CD4-positive, alpha-beta memory T cell (primary cell): ENCODE data around the gene RESF1. TPM values are rescaled to one million over a fixed set of nuclear protein-coding genes. Genes with fewer than 3 reads are reported as not detected.

Experiments used
- CTCF ChIA-PET: fragments of 350-600 bp; sonication (Branson Sonifier 250); formaldehyde crosslinking; loops from one replicate; lab custom pipeline; 2021; ENCODE audit warnings: inconsistent platforms; ENCODE audit not compliant: partially characterized antibody; lab: Charles Lee
- POLR2A ChIA-PET: fragments of 350-600 bp; sonication (Branson Sonifier 250); formaldehyde crosslinking; loops from one replicate; lab custom pipeline; 2021; ENCODE audit not compliant: partially characterized antibody; lab: Charles Lee
- DNase-seq, 5 donors: peaks; one replicate each; pipeline versions ENCODE4 v3.0.0 to v3.0.0-alpha.2; 2020 to 2022; ENCODE audit warnings: mixed read lengths in 1 of 5
- H3K27ac ChIP-seq: one replicate; pipeline ENCODE4 v1.7.0; 2013; ENCODE audit warnings: low read depth, low read length
- H3K27me3 ChIP-seq: 2 replicates; pipeline ENCODE4 v1.7.0; 2013; ENCODE audit warnings: mild to moderate bottlenecking, low read length, moderate library complexity; ENCODE audit not compliant: insufficient read depth
- H3K36me3 ChIP-seq: 2 replicates; pipeline ENCODE4 v1.7.0; 2013; ENCODE audit warnings: mild to moderate bottlenecking, low read length, moderate library complexity; ENCODE audit not compliant: insufficient read depth
- H3K4me1 ChIP-seq: 2 replicates; pipeline ENCODE4 v1.7.0; 2013; ENCODE audit warnings: mild to moderate bottlenecking, low read length, moderate library complexity; ENCODE audit not compliant: insufficient read depth
- H3K4me3 ChIP-seq, 2 donors: one replicate each; pipeline ENCODE4 v1.7.0; 2013; ENCODE audit warnings: low read length in 2 of 2, mild to moderate bottlenecking in 1 of 2
- H3K9me3 ChIP-seq, 2 donors: one replicate each; pipeline ENCODE4 v1.7.0; 2013; ENCODE audit warnings: low read length in 2 of 2, control low read depth in 1 of 2; ENCODE audit not compliant: control insufficient read depth in 1 of 2
- H3K27ac Mint-ChIP-seq, 7 donors: one replicate each; pipeline ENCODE4 v1.8.0; 2020 to 2021; ENCODE audit warnings: mixed read lengths in 7 of 7, mild to moderate bottlenecking in 6 of 7, inconsistent platforms in 3 of 7, moderate library complexity in 3 of 7
- H3K27me3 Mint-ChIP-seq, 2 donors: one replicate each; pipeline ENCODE4 v1.8.0; 2020 to 2021; ENCODE audit warnings: mixed read lengths in 2 of 2
- H3K36me3 Mint-ChIP-seq, 2 donors: one replicate each; pipeline ENCODE4 v1.8.0; 2020 to 2021; ENCODE audit warnings: mixed read lengths in 2 of 2, inconsistent platforms in 1 of 2, mild to moderate bottlenecking in 1 of 2
- H3K4me1 Mint-ChIP-seq, 4 donors: one replicate each; pipeline ENCODE4 v1.8.0; 2020 to 2021; ENCODE audit warnings: mixed read lengths in 4 of 4, mild to moderate bottlenecking in 1 of 4
- H3K4me3 Mint-ChIP-seq, 8 donors: one replicate each; pipeline ENCODE4 v1.8.0; 2020 to 2021; ENCODE audit warnings: mixed read lengths in 8 of 8, mild to moderate bottlenecking in 7 of 8, moderate library complexity in 6 of 8, inconsistent platforms in 3 of 8
- H3K9me3 Mint-ChIP-seq, 8 donors: one replicate each; pipeline ENCODE4 v1.8.0; 2020 to 2021; ENCODE audit warnings: mixed read lengths in 8 of 8, mild to moderate bottlenecking in 5 of 8, inconsistent platforms in 3 of 8, moderate library complexity in 1 of 8
- intact Hi-C: fragments of 100-400 bp; cut with micrococcal nuclease; formaldehyde crosslinking; loops from one replicate; pipeline ENCODE4 v1.15.1; 2023
- polyA plus RNA-seq, 2 donors: library from polyadenylated mRNA; unstranded; fragments of 300-500 nt; fragmentation: Illumina TruSeq; gene quantifications; one replicate each; pipeline ENCODE4 v1.2.3, GENCODE V29; 2021
- total RNA-seq, 2 experiments: library from RNA; stranded (reverse); gene quantifications; one replicate each; pipeline ENCODE4 v1.2.3, GENCODE V29; 2021

Gene RESF1
- total and polyA plus RNA-seq, 4 experiments from 2014 or later, result 56.5 to 545 (median 439) TPM

- DNase-seq, result no peak
- Histone ChIP-seq H3K4me1 (peaks cover 61% of the 10 kb centered on the region), H3K27ac (peak overlapping the region; percentile 72), H3K4me3 (peak overlapping the region; percentile 42 to 95), H3K36me3 (peaks cover 22% of the 10 kb centered on the region), H3K9me3 (no peaks in the 10 kb centered on the region), H3K27me3 (no peaks in the 10 kb centered on the region)
- Mint-ChIP-seq H3K9me3 (peaks cover 0 to 6% (median 2%) of the 10 kb centered on the region in 8 donors), H3K4me3 (peak overlapping the region; percentile 87 to 98 (median 93)), H3K36me3 (peaks cover 35 to 48% of the 10 kb centered on the region in 2 donors), H3K27ac (peak overlapping the region; percentile 88 to 98 (median 95)), H3K27me3 (no peaks in the 10 kb centered on the region), H3K4me1 (peaks cover 40 to 81% (median 53%) of the 10 kb centered on the region in 4 donors)
- POLR2A ChIA-PET, result interaction anchor here (0.6 to 16.0 kb wide), 36 partner anchors 8 to 797 kb away, joined by 3 to 335 read pairs (median 10); partner anchors contain the start of genes AMN1, ETFBKMT and YARS2
- intact Hi-C loops, result loop anchor here (1.0 to 5.0 kb wide), 8 partner anchors 30 to 354 kb away; partner anchors contain the start of genes AMN1, BICD1 and ETFBKMT
- CTCF ChIA-PET, result interaction anchor here (0.9 to 4.2 kb wide), 8 partner anchors 8 to 305 kb away, joined by 3 to 25 read pairs (median 6); partner anchors contain the start of gene ETFBKMT
Observed at GRCh38 chr12:31958569-31959160, 550 bp upstream of the RESF1 start.

GRCh38 chr12:31959701-31960391 lies 631 bp downstream of the RESF1 start:
- H3K9me3 Mint-ChIP-seq, result peaks cover 0 to 6% (median 2%) of the 10 kb centered on the region in 8 donors
- intact Hi-C loops, result loop anchor here (1.0 to 10.0 kb wide), 12 partner anchors 31 to 635 kb away; partner anchors contain the start of genes AMN1, BICD1, ETFBKMT and SINHCAF
- Histone ChIP-seq H3K27me3 (no peaks in the 10 kb centered on the region), H3K9me3 (no peaks in the 10 kb centered on the region), H3K36me3 (peaks cover 30% of the 10 kb centered on the region), H3K27ac (peak overlapping the region; percentile 72), H3K4me1 (peaks cover 63% of the 10 kb centered on the region), H3K4me3 (peak overlapping the region; percentile 95 to 100)
- peak overlapping the region; percentile 94 to 97 (median 96) for H3K27ac Mint-ChIP-seq
- peak in 4 of 5 donors; percentile 55 to 78 (median 76) for DNase-seq
- peaks cover 47 to 60% of the 10 kb centered on the region in 2 donors for H3K36me3 Mint-ChIP-seq
- peak overlapping the region; percentile 93 to 98 (median 96) for H3K4me3 Mint-ChIP-seq
- ChIA-PET CTCF (interaction anchor here (0.6 to 4.2 kb wide), 21 partner anchors 9 to 352 kb away, joined by 3 to 25 read pairs (median 4); partner anchors contain the start of genes AMN1 and ETFBKMT), POLR2A (interaction anchor here (0.6 to 16.0 kb wide), 60 partner anchors 9 to 795 kb away, joined by 3 to 335 read pairs (median 6); partner anchors contain the start of genes AMN1, ETFBKMT and YARS2)
- peaks cover 49 to 86% (median 61%) of the 10 kb centered on the region in 4 donors for H3K4me1 Mint-ChIP-seq
- no peaks in the 10 kb centered on the region for H3K27me3 Mint-ChIP-seq

- H3K4me1 ChIP-seq, result peaks cover 63% of the 10 kb centered on the region
- no peaks in the 10 kb centered on the region for H3K27me3 Mint-ChIP-seq
- ChIA-PET POLR2A (interaction anchor here (0.5 to 16.0 kb wide), 26 partner anchors 9 to 308 kb away, joined by 3 to 335 read pairs (median 6); partner anchors contain the start of genes AMN1 and ETFBKMT), CTCF (interaction anchor here (0.9 to 4.2 kb wide), 13 partner anchors 8 to 351 kb away, joined by 3 to 25 read pairs (median 5); partner anchors contain the start of gene ETFBKMT)
- peak overlapping the region; percentile 94 to 97 (median 96) for H3K27ac Mint-ChIP-seq
- H3K27ac ChIP-seq, result peak overlapping the region; percentile 72
- no peak for DNase-seq
- H3K9me3 ChIP-seq, result no peaks in the 10 kb centered on the region
- peaks cover 58 to 71% of the 10 kb centered on the region in 2 donors for H3K36me3 Mint-ChIP-seq
- peak overlapping the region; percentile 95 to 100 for H3K4me3 ChIP-seq
- H3K9me3 Mint-ChIP-seq, result peaks cover 0 to 8% (median 2%) of the 10 kb centered on the region in 8 donors
- no peaks in the 10 kb centered on the region for H3K27me3 ChIP-seq
- peak overlapping the region; percentile 93 to 98 (median 96) for H3K4me3 Mint-ChIP-seq
- peaks cover 40% of the 10 kb centered on the region for H3K36me3 ChIP-seq
- intact Hi-C loops, result loop anchor here (1.0 to 10.0 kb wide), 5 partner anchors 8 to 636 kb away; partner anchors contain the start of gene SINHCAF
- H3K4me1 Mint-ChIP-seq, result peaks cover 50 to 88% (median 62%) of the 10 kb centered on the region in 4 donors
Observed at GRCh38 chr12:31961137-31961536, 1.9 kb downstream of the RESF1 start.

- peaks cover 55 to 90% (median 66%) of the 10 kb centered on the region in 4 donors for H3K4me1 Mint-ChIP-seq
- H3K4me3 Mint-ChIP-seq, result peak overlapping the region; percentile 93 to 98 (median 96)
- no peaks in the 10 kb centered on the region for H3K9me3 ChIP-seq
- peak overlapping the region; percentile 92 to 97 (median 96) for H3K27ac Mint-ChIP-seq
- peaks cover 65 to 80% of the 10 kb centered on the region in 2 donors for H3K36me3 Mint-ChIP-seq
- ChIA-PET CTCF (interaction anchor here (0.9 to 4.2 kb wide), 9 partner anchors 12 to 309 kb away, joined by 3 to 25 read pairs (median 5); no protein-coding TSS in a partner anchor), POLR2A (interaction anchor here (0.7 to 16.0 kb wide), 15 partner anchors 8 to 309 kb away, joined by 3 to 335 read pairs (median 8); partner anchors contain the start of genes AMN1 and ETFBKMT)
- peak overlapping the region; percentile 72 for H3K27ac ChIP-seq
- H3K36me3 ChIP-seq, result peaks cover 41% of the 10 kb centered on the region
- H3K4me1 ChIP-seq, result peaks cover 69% of the 10 kb centered on the region
- H3K4me3 ChIP-seq, result peak overlapping the region; percentile 64 to 95
- intact Hi-C loops, result loop anchor here (5.0 to 10.0 kb wide), 3 partner anchors 40 to 637 kb away; partner anchors contain the start of gene SINHCAF
- H3K27me3 Mint-ChIP-seq, result no peaks in the 10 kb centered on the region
- peaks cover 0 to 6% (median 0%) of the 10 kb centered on the region in 8 donors for H3K9me3 Mint-ChIP-seq
- no peak for DNase-seq
- H3K27me3 ChIP-seq, result no peaks in the 10 kb centered on the region
Observed at GRCh38 chr12:31962076-31962475, 2.9 kb downstream of the RESF1 start.

GRCh38 chr12:31964280-31964679 lies 5.1 kb downstream of the RESF1 start:
- intact Hi-C loops, result loop anchor here (5.0 to 10.0 kb wide), 3 partner anchors 38 to 639 kb away; partner anchors contain the start of gene SINHCAF
- CTCF ChIA-PET, result interaction anchor here (0.7 to 1.4 kb wide), 4 partner anchors 69 to 174 kb away, joined by 3 to 4 read pairs (median 4); no protein-coding TSS in a partner anchor
- Histone ChIP-seq H3K4me3 (peak overlapping the region; percentile 25 to 95), H3K36me3 (peaks cover 41% of the 10 kb centered on the region), H3K27ac (peak overlapping the region; percentile 35), H3K4me1 (peaks cover 75% of the 10 kb centered on the region), H3K9me3 (no peaks in the 10 kb centered on the region), H3K27me3 (no peaks in the 10 kb centered on the region)
- POLR2A ChIA-PET, result interaction anchor here (1.0 to 16.0 kb wide), 13 partner anchors 10 to 311 kb away, joined by 3 to 335 read pairs (median 4); partner anchors contain the start of genes AMN1 and ETFBKMT
- Mint-ChIP-seq H3K27ac (peak overlapping the region; percentile 80 to 95 (median 93)), H3K9me3 (peaks cover 0 to 4% (median 0%) of the 10 kb centered on the region in 8 donors), H3K36me3 (peaks cover 79 to 91% of the 10 kb centered on the region in 2 donors), H3K27me3 (no peaks in the 10 kb centered on the region), H3K4me1 (peaks cover 54 to 92% (median 64%) of the 10 kb centered on the region in 4 donors), H3K4me3 (peak overlapping the region; percentile 93 to 98 (median 96))
- no peak for DNase-seq

GRCh38 chr12:31965090-31965489 lies 5.9 kb downstream of the RESF1 start:
- H3K9me3 Mint-ChIP-seq, result peaks cover 0 to 8% (median 0%) of the 10 kb centered on the region in 8 donors
- peaks cover 85 to 93% of the 10 kb centered on the region in 2 donors for H3K36me3 Mint-ChIP-seq
- peak overlapping the region; percentile 85 to 95 (median 94) for H3K27ac Mint-ChIP-seq
- H3K4me1 Mint-ChIP-seq, result peaks cover 57 to 96% (median 68%) of the 10 kb centered on the region in 4 donors
- Histone ChIP-seq H3K4me1 (peaks cover 83% of the 10 kb centered on the region), H3K9me3 (no peaks in the 10 kb centered on the region), H3K4me3 (peak overlapping the region; percentile 25 to 95), H3K27ac (peak overlapping the region; percentile 35), H3K27me3 (no peaks in the 10 kb centered on the region), H3K36me3 (peaks cover 48% of the 10 kb centered on the region)
- no peaks in the 10 kb centered on the region for H3K27me3 Mint-ChIP-seq
- intact Hi-C loops, result loop anchor here (5.0 to 10.0 kb wide), 2 partner anchors 97 to 640 kb away; partner anchors contain the start of gene SINHCAF
- ChIA-PET POLR2A (interaction anchor here (1.0 to 16.0 kb wide), 15 partner anchors 9 to 306 kb away, joined by 3 to 335 read pairs (median 4); partner anchors contain the start of genes AMN1 and ETFBKMT), CTCF (interaction anchor here (0.7 to 1.3 kb wide), 3 partner anchors 70 to 201 kb away, joined by 3 to 4 read pairs (median 4); no protein-coding TSS in a partner anchor)
- DNase-seq, result peak; percentile 39 to 63 (median 52)
- peak overlapping the region; percentile 93 to 98 (median 96) for H3K4me3 Mint-ChIP-seq
